H9 (cell line): ENCODE results near the gene THSD7B. TPM values are rescaled to one million over a fixed set of nuclear protein-coding genes. Genes with fewer than 3 reads are reported as not detected.

Experiments used
- DNase-seq: peaks from one replicate; pipeline ENCODE4 v3.0.0-alpha.2; 2017
- H2AFZ ChIP-seq: one replicate; pipeline ENCODE4 v1.6.1; 2013; ENCODE audit warnings: mild to moderate bottlenecking, low read length, control low read depth, moderate library complexity
- H2AK5ac ChIP-seq: 2 replicates; pipeline ENCODE4 v1.6.1; 2013; ENCODE audit warnings: low read length, control low read depth, mixed read lengths; ENCODE audit not compliant: insufficient read length
- H2BK120ac ChIP-seq: one replicate; pipeline ENCODE4 v1.6.1; 2013; ENCODE audit warnings: low read depth, mild to moderate bottlenecking, low read length, control low read depth, inconsistent platforms; ENCODE audit not compliant: poor library complexity, severe bottlenecking
- H2BK12ac ChIP-seq: 2 replicates; pipeline ENCODE4 v1.6.1; 2013; ENCODE audit warnings: low read length, control low read depth, mixed read lengths, low read depth; ENCODE audit not compliant: insufficient read length
- H2BK15ac ChIP-seq: 2 replicates; pipeline ENCODE4 v1.6.1; 2013; ENCODE audit warnings: low read depth, low read length, control low read depth
- H2BK20ac ChIP-seq: one replicate; pipeline ENCODE4 v1.6.1; 2013; ENCODE audit warnings: low read depth, mild to moderate bottlenecking, low read length, control low read depth, inconsistent platforms; ENCODE audit not compliant: poor library complexity, severe bottlenecking
- H2BK5ac ChIP-seq: 2 replicates; pipeline ENCODE4 v1.6.1; 2013; ENCODE audit warnings: low read length, control low read depth, mixed read lengths; ENCODE audit not compliant: insufficient read length
- H3K14ac ChIP-seq: 2 replicates; pipeline ENCODE4 v1.6.1; 2013; ENCODE audit warnings: low read length, control low read depth; ENCODE audit not compliant: insufficient read depth
- H3K18ac ChIP-seq: 2 replicates; pipeline ENCODE4 v1.6.1; 2013; ENCODE audit warnings: low read depth, mild to moderate bottlenecking, mixed read lengths, low read length, control low read depth; ENCODE audit not compliant: insufficient read length
- H3K23ac ChIP-seq: 2 replicates; pipeline ENCODE4 v1.6.1; 2013; ENCODE audit warnings: low read length, control low read depth, mixed read lengths, low read depth; ENCODE audit not compliant: insufficient read length
- H3K23me2 ChIP-seq: 2 replicates; pipeline ENCODE4 v1.6.1; 2013; ENCODE audit warnings: low read depth, mild to moderate bottlenecking, mixed read lengths, low read length, control low read depth; ENCODE audit not compliant: insufficient read length, poor library complexity, severe bottlenecking
- H3K27ac ChIP-seq: 2 replicates; pipeline ENCODE4 v1.5.1; 2013; ENCODE audit warnings: low read length, control low read depth, mixed read lengths, low read depth; ENCODE audit not compliant: insufficient read length
- H3K27me3 ChIP-seq: 2 replicates; pipeline ENCODE4 v1.6.1; 2013; ENCODE audit warnings: low read length, control low read depth, inconsistent platforms; ENCODE audit not compliant: insufficient read depth
- H3K4ac ChIP-seq: 2 replicates; pipeline ENCODE4 v1.6.1; 2013; ENCODE audit warnings: low read depth, mild to moderate bottlenecking, control low read depth, inconsistent platforms, low read length, moderate library complexity
- H3K4me1 ChIP-seq: 2 replicates; pipeline ENCODE4 v1.6.1; 2013; ENCODE audit warnings: low read length, control low read depth, inconsistent platforms; ENCODE audit not compliant: insufficient read depth
- H3K4me2 ChIP-seq: 2 replicates; pipeline ENCODE4 v1.6.1; 2013; ENCODE audit warnings: low read length, control low read depth, mixed read lengths; ENCODE audit not compliant: insufficient read length, insufficient read depth
- H3K56ac ChIP-seq: 2 replicates; pipeline ENCODE4 v1.6.1; 2013; ENCODE audit warnings: low read depth, mild to moderate bottlenecking, mixed read lengths, low read length, control low read depth; ENCODE audit not compliant: insufficient read length
- H3K79me1 ChIP-seq: 2 replicates; pipeline ENCODE4 v1.6.1; 2013; ENCODE audit warnings: low read depth, mild to moderate bottlenecking, moderate library complexity, low read length, control low read depth, inconsistent platforms; ENCODE audit not compliant: insufficient read depth, poor library complexity, severe bottlenecking
- H3K79me2 ChIP-seq: 2 replicates; pipeline ENCODE4 v1.6.1; 2013; ENCODE audit warnings: low read length, control low read depth, inconsistent platforms; ENCODE audit not compliant: insufficient read depth
- H3K9ac ChIP-seq: 2 replicates; pipeline ENCODE4 v1.6.1; 2013; ENCODE audit warnings: low read length, control low read depth, mixed read lengths; ENCODE audit not compliant: insufficient read length; ENCODE audit errors: extremely low read depth
- H3K9me3 ChIP-seq: one replicate; pipeline ENCODE4 v1.6.1; 2013; ENCODE audit warnings: low read depth, low read length, inconsistent platforms; ENCODE audit not compliant: control insufficient read depth
- H3T11ph ChIP-seq: one replicate; pipeline ENCODE4 v1.6.1; 2013; ENCODE audit warnings: mild to moderate bottlenecking, low read length, control low read depth, inconsistent platforms
- H4K20me1 ChIP-seq: one replicate; pipeline ENCODE4 v1.6.1; 2013; ENCODE audit not compliant: control insufficient read depth, insufficient read length, insufficient read depth
- H4K5ac ChIP-seq: 2 replicates; pipeline ENCODE4 v1.6.1; 2013; ENCODE audit warnings: low read depth, mild to moderate bottlenecking, mixed read lengths, low read length, control low read depth; ENCODE audit not compliant: insufficient read length
- H4K8ac ChIP-seq: replicated peaks from 2 replicates; pipeline ENCODE4 v1.6.1; 2013; ENCODE audit warnings: low read length, control low read depth, mixed read lengths, low read depth; ENCODE audit not compliant: insufficient read length
- H4K91ac ChIP-seq: 2 replicates; pipeline ENCODE4 v1.6.1; 2013; ENCODE audit warnings: low read depth, mild to moderate bottlenecking, moderate library complexity, mixed read lengths, low read length, control low read depth; ENCODE audit not compliant: insufficient read length
- H3K27ac Mint-ChIP-seq, 3 experiments: 2 replicates in 2 of 3; 3 replicates in 1 of 3; pipeline ENCODE4 v1.8.0; 2020 to 2021; ENCODE audit warnings: mixed read lengths in 3 of 3, mild to moderate bottlenecking in 1 of 3, moderate library complexity in 1 of 3
- H3K27me3 Mint-ChIP-seq: 2 replicates; pipeline ENCODE4 v1.8.0; 2021; ENCODE audit warnings: low read depth, mild to moderate bottlenecking, moderate library complexity, mixed read lengths
- H3K36me3 Mint-ChIP-seq, 3 experiments: 2 replicates in 2 of 3; 3 replicates in 1 of 3; pipeline ENCODE4 v1.8.0; 2020 to 2021; ENCODE audit warnings: low read depth in 3 of 3, mixed read lengths in 3 of 3; ENCODE audit not compliant: insufficient read depth in 1 of 3
- H3K4me1 Mint-ChIP-seq, 2 experiments: 2 replicates each; pipeline ENCODE4 v1.8.0; 2020; ENCODE audit warnings: mixed read lengths in 2 of 2
- H3K4me3 Mint-ChIP-seq, 2 experiments: 2 replicates in 1 of 2; 3 replicates in 1 of 2; pipeline ENCODE4 v1.8.0; 2020 to 2021; ENCODE audit warnings: mild to moderate bottlenecking in 2 of 2, mixed read lengths in 2 of 2, moderate library complexity in 1 of 2
- H3K9me3 Mint-ChIP-seq, 2 experiments: 2 replicates in 1 of 2; 3 replicates in 1 of 2; pipeline ENCODE4 v1.8.0; 2020; ENCODE audit warnings: mild to moderate bottlenecking in 2 of 2, mixed read lengths in 2 of 2, moderate library complexity in 1 of 2
- CTCF ChIP-seq: fragments of 200-600 bp; sonication (generic); conservative IDR thresholded peaks from 3 replicates; pipeline ENCODE4 v1.8.0; 2021; ENCODE audit warnings: antibody characterized with exemption, mild to moderate bottlenecking
- WGBS: extraction: QIAGEN DNeasy Blood & Tissue Kit; methylation state at CpG from one replicate; pipeline ENCODE4 v1.1.7; 2013; ENCODE audit warnings: missing lambda C conversion rate, low lambda C conversion rate, mixed read lengths; ENCODE audit not compliant: insufficient read length; ENCODE audit errors: extremely low coverage; 5-methylcytosine and 5-hydroxymethylcytosine counted together
- total RNA-seq: library from RNA; stranded (reverse); gene quantifications from 2 replicates; pipeline ENCODE4 v1.2.1, GENCODE V29; 2021

The THSD7B gene
- total RNA-seq, 1 experiment from 2014 or later: 0.85 TPM

GRCh38 chr2:136828774-136829173 lies 63.4 kb downstream of the THSD7B start:
- H4K91ac ChIP-seq: no peak overlapping the region
- no peaks in the 10 kb centered on the region for H3K79me2 ChIP-seq
- Mint-ChIP-seq H3K27me3 (no peaks in the 10 kb centered on the region; the same call in 1 of the 2 replicates), H3K4me3 (no peak overlapping the region), H3K36me3 (no peaks in the 10 kb centered on the region), H3K9me3 (no peaks in the 10 kb centered on the region), H3K27ac (no peak overlapping the region), H3K4me1 (no peaks in the 10 kb centered on the region)
- no peak overlapping the region for H3K23ac ChIP-seq
- H2BK20ac ChIP-seq: no peak overlapping the region
- H4K5ac ChIP-seq: no peak overlapping the region
- H2AFZ ChIP-seq: no peak overlapping the region
- no peak overlapping the region for H2BK15ac ChIP-seq
- H3K4ac ChIP-seq: no peak overlapping the region
- H3K79me1 ChIP-seq: no peaks in the 10 kb centered on the region
- no peak overlapping the region for H2BK12ac ChIP-seq
- TF ChIP-seq CTCF: no peak
- no peak overlapping the region for H3K18ac ChIP-seq
- no peaks in the 10 kb centered on the region for H3K9me3 ChIP-seq
- H2AK5ac ChIP-seq: no peak overlapping the region
- no peak overlapping the region for H3T11ph ChIP-seq
- H3K27ac ChIP-seq: no peak overlapping the region
- no peak overlapping the region for H3K14ac ChIP-seq
- no peaks in the 10 kb centered on the region for H3K4me1 ChIP-seq
- H3K9ac ChIP-seq: no peak overlapping the region
- no peaks in the 10 kb centered on the region for H3K27me3 ChIP-seq
- H3K4me2 ChIP-seq: no peak overlapping the region
- H3K56ac ChIP-seq: no peak overlapping the region
- no peak overlapping the region for H2BK5ac ChIP-seq
- no peaks in the 10 kb centered on the region for H4K20me1 ChIP-seq
- no peaks in the 10 kb centered on the region for H3K23me2 ChIP-seq
- H4K8ac ChIP-seq: no peak overlapping the region
- DNase-seq: no peak
- H2BK120ac ChIP-seq: no peak overlapping the region
- no CpG with 5 or more reads among the region's 1 CpG for WGBS
